GM18861 (cell line): ENCODE data around the gene CCDC33.
A peak's percentile ranks its signal among the peaks of the same experiment; 100 is the strongest.

Experiments used
- ATAC-seq: cut with Tn5 transposase; IDR thresholded peaks from one replicate; pipeline ENCODE4 v1.9.1; 2021; ENCODE audit not compliant: unreplicated experiment

CCDC33 gene

GRCh38 chr15:74377831-74378766 lies 142.0 kb downstream of the CCDC33 start:
- ATAC-seq, result no peak

- ATAC-seq, result no peak
Measured at GRCh38 chr15:74378848-74379247, 142.7 kb downstream of the CCDC33 start.

GRCh38 chr15:74380361-74381189 lies 144.4 kb downstream of the CCDC33 start:
- ATAC-seq, result no peak

- no peak for ATAC-seq
Measured at GRCh38 chr15:74381190-74381453, 145.0 kb downstream of the CCDC33 start.

GRCh38 chr15:74381481-74381880 lies 145.4 kb downstream of the CCDC33 start:
- no peak for ATAC-seq

GRCh38 chr15:74382004-74382816 lies 146.1 kb downstream of the CCDC33 start:
- ATAC-seq, result no peak

GRCh38 chr15:74383286-74383685 lies 147.2 kb downstream of the CCDC33 start:
- peak; percentile 9 for ATAC-seq

- ATAC-seq, result peak; percentile 35
Measured at GRCh38 chr15:74383695-74384565, 147.8 kb downstream of the CCDC33 start.

- no peak for ATAC-seq
Measured at GRCh38 chr15:74384566-74384880, 148.4 kb downstream of the CCDC33 start.

GRCh38 chr15:74384881-74385643 lies 148.9 kb downstream of the CCDC33 start:
- ATAC-seq, result peak; percentile 44

- no peak for ATAC-seq
Measured at GRCh38 chr15:74385733-74386132, 149.6 kb downstream of the CCDC33 start.
